GM12878 (cell line): ENCODE results near the gene SCN10A. TPM values are rescaled to one million over a fixed set of nuclear protein-coding genes. Genes with fewer than 3 reads are reported as not detected.

ENCODE experiments used
- ATAC-seq: fragments of 200-7000 bp; cut with Tn5 transposase; 3 replicates; pipeline ENCODE4 v1.9.1; 2020; ENCODE audit warnings: mild to moderate bottlenecking, moderate library complexity
- BruUV-seq: library from RNA; stranded (reverse); fragments of 400-500 nt; replicated peaks from 2 replicates; lab custom pipeline; 2021; lab: Mats Ljungman, UMichigan
- CTCF ChIA-PET: fragments of 300-600 bp; sonication (Branson Sonifier 250); formaldehyde crosslinking; extraction: SDS; loops from one replicate; lab custom pipeline; 2021; ENCODE audit warnings: inconsistent platforms; lab: Yijun Ruan, JAX
- POLR2A ChIA-PET: fragments of 350-600 bp; formaldehyde crosslinking; extraction: SDS; loops from one replicate; lab custom pipeline; 2021; ENCODE audit warnings: inconsistent platforms; lab: Charles Lee
- RAD21 ChIA-PET: fragments of 300-600 bp; sonication (Branson Sonifier 250); formaldehyde crosslinking; loops from one replicate; lab custom pipeline; 2023; ENCODE audit warnings: antibody characterized with exemption; ENCODE audit not compliant: unreplicated experiment; lab: Charles Lee
- SMC1A ChIA-PET: fragments of 300-600 bp; sonication (Branson Sonifier 250); formaldehyde crosslinking; loops from one replicate; lab custom pipeline; 2023; ENCODE audit not compliant: unreplicated experiment, uncharacterized antibody; lab: Charles Lee
- DNase-seq: peaks from one replicate; pipeline ENCODE4 v3.0.0-alpha.2; 2011; ENCODE audit warnings: low read depth, low spot score
- FAIRE-seq: peaks from 3 replicates; lab custom pipeline; 2011; peaks lifted over from hg19 to GRCh38; lab: Jason Lieb, UNC
- H2AFZ ChIP-seq: 2 replicates; pipeline ENCODE4 v1.6.0; 2011; ENCODE audit warnings: low read depth, low read length, control low read depth; ENCODE audit not compliant: control insufficient read depth
- H3K27ac ChIP-seq: 2 replicates; pipeline ENCODE4 v1.5.1; 2011; ENCODE audit warnings: control low read depth; ENCODE audit not compliant: control insufficient read depth, insufficient read depth
- H3K27me3 ChIP-seq, 2 experiments: replicated peaks in 1 of 2; 2 replicates each; pipeline versions ENCODE4 v1.6.0 to v1.6.1; 2011; ENCODE audit warnings: low read length in 1 of 2; ENCODE audit not compliant: control insufficient read depth in 2 of 2, insufficient read depth in 2 of 2
- H3K36me3 ChIP-seq, 2 experiments: 2 replicates each; pipeline ENCODE4 v1.5.1; 2011; ENCODE audit warnings: low read length in 1 of 2; ENCODE audit not compliant: control insufficient read depth in 2 of 2, insufficient read depth in 2 of 2
- H3K4me1 ChIP-seq: 2 replicates; pipeline ENCODE4 v1.6.1; 2011; ENCODE audit warnings: mild to moderate bottlenecking, low read length, moderate library complexity, mixed read lengths; ENCODE audit not compliant: control insufficient read depth, insufficient read depth
- H3K4me2 ChIP-seq: 2 replicates; pipeline ENCODE4 v1.6.0; 2011; ENCODE audit warnings: control low read depth; ENCODE audit not compliant: control insufficient read depth, insufficient read depth
- H3K4me3 ChIP-seq: fragments of 200-600 bp; sonication (generic); 2 replicates; pipeline ENCODE4 v1.5.1; 2016
- H3K79me2 ChIP-seq: 2 replicates; pipeline ENCODE4 v1.6.0; 2011; ENCODE audit warnings: low read length; ENCODE audit not compliant: control insufficient read depth, insufficient read depth
- H3K9ac ChIP-seq: 2 replicates; pipeline ENCODE4 v1.8.0; 2011; ENCODE audit warnings: low read length, control low read depth, mixed read lengths; ENCODE audit not compliant: control insufficient read depth, insufficient read depth
- H3K9me3 ChIP-seq: replicated peaks from 3 replicates; pipeline ENCODE4 v1.5.1; 2011; ENCODE audit warnings: mild to moderate bottlenecking, low read length; ENCODE audit not compliant: control insufficient read depth, insufficient read depth
- H4K20me1 ChIP-seq: 2 replicates; pipeline ENCODE4 v1.6.0; 2011; ENCODE audit not compliant: control insufficient read depth, insufficient read depth
- ATF7 ChIP-seq: fragments of 450-650 bp; IDR thresholded peaks from 2 replicates; pipeline ENCODE4 v1.6.1; 2016; ENCODE audit warnings: low read depth, mild to moderate bottlenecking
- BHLHE40 ChIP-seq, 2 experiments: fragments of 450-650 bp in 1 of 2; IDR thresholded peaks; 2 replicates each; pipeline ENCODE4 v1.6.1; 2011 to 2017; ENCODE audit warnings: low read depth in 2 of 2, borderline replicate concordance in 1 of 2, improper control_type of control experiment in 1 of 2, low read length in 1 of 2, mild to moderate bottlenecking in 1 of 2
- EP300 ChIP-seq, 2 experiments: fragments of 150-350 bp in 1 of 2; IDR thresholded peaks; 2 replicates each; pipeline ENCODE4 v1.6.1; 2011 to 2012; ENCODE audit warnings: low read depth in 2 of 2, low read length in 2 of 2, borderline replicate concordance in 1 of 2, improper control_type of control experiment in 1 of 2, inconsistent platforms in 1 of 2; ENCODE audit not compliant: control insufficient read depth in 1 of 2
- IRF4 ChIP-seq: IDR thresholded peaks from 2 replicates; pipeline ENCODE4 v1.6.1; 2011; ENCODE audit warnings: low read depth, low read length
- IRF5 ChIP-seq: fragments of 450-650 bp; IDR thresholded peaks from 2 replicates; pipeline ENCODE4 v1.6.1; 2017; ENCODE audit warnings: borderline replicate concordance
- MLLT1 ChIP-seq: fragments of 450-650 bp; IDR thresholded peaks from 2 replicates; pipeline ENCODE4 v1.6.1; 2016; ENCODE audit warnings: mild to moderate bottlenecking
- MYB ChIP-seq: fragments of 150-350 bp; IDR thresholded peaks from 2 replicates; pipeline ENCODE4 v1.6.1; 2014; ENCODE audit warnings: mild to moderate bottlenecking, low read depth, low read length, borderline replicate concordance
- NFYB ChIP-seq: IDR thresholded peaks from 2 replicates; pipeline ENCODE4 v1.6.1; 2011; ENCODE audit warnings: low read depth, mild to moderate bottlenecking, low read length, improper control_type of control experiment, moderate library complexity; ENCODE audit not compliant: insufficient read depth
- STAT1 ChIP-seq: fragments of 450-650 bp; conservative IDR thresholded peaks from 2 replicates; pipeline ENCODE4 v1.6.1; 2014; ENCODE audit warnings: antibody characterized with exemption, mild to moderate bottlenecking
- STAT3 ChIP-seq: IDR thresholded peaks from 2 replicates; pipeline ENCODE4 v1.6.1; 2011; ENCODE audit warnings: low read depth, low read length, improper control_type of control experiment
- TCF3 ChIP-seq: IDR thresholded peaks from 2 replicates; pipeline ENCODE4 v1.6.1; 2012; ENCODE audit warnings: low read depth, mild to moderate bottlenecking, low read length, borderline replicate concordance; ENCODE audit not compliant: insufficient read depth
- YBX1 ChIP-seq: fragments of 450-650 bp; IDR thresholded peaks from 2 replicates; pipeline ENCODE4 v1.6.1; 2016; ENCODE audit warnings: antibody characterized with exemption
- ZZZ3 ChIP-seq: IDR thresholded peaks from 2 replicates; pipeline ENCODE4 v1.6.1; 2011; ENCODE audit warnings: low read depth; ENCODE audit not compliant: control insufficient read depth, insufficient read length
- WGBS: methylation state at CpG from one replicate; pipeline ENCODE4 v1.1.6; 2016; ENCODE audit warnings: low lambda C conversion rate; ENCODE audit not compliant: insufficient replicate concordance, insufficient coverage; ENCODE audit errors: missing lambda C conversion rate; 5-methylcytosine and 5-hydroxymethylcytosine counted together
- in situ Hi-C: fragments of 300-500 bp; cut with MboI; formaldehyde crosslinking; loops from 9 replicates; pipeline ENCODE4 v1.14.3; 2018; ENCODE audit warnings: mixed read lengths
- intact Hi-C: fragments of 100-400 bp; cut with micrococcal nuclease; formaldehyde crosslinking; loops from one replicate; pipeline ENCODE4 v1.14.2; 2022; ENCODE audit not compliant: unreplicated experiment
- polyA plus RNA-seq, 11 experiments: library from polyadenylated mRNA; depleted of rRNA in 4 of 11; unstranded in 6 of 11; stranded (reverse) in 5 of 11; fragments of >200 nt; fragmentation: Nextera tagmentation in 4 of 11; fragmentation: Illumina TruSeq in 1 of 11; extraction: Ambion mirVana in 4 of 11; extraction: Trizol in 1 of 11; gene quantifications; 1 replicate in 1 of 11; 2 replicates in 10 of 11; pipeline versions ENCODE4 v1.2.1 to v1.2.3, GENCODE V29; 2011 to 2016; ENCODE audit warnings: inconsistent platforms in 2 of 11, missing spikeins in 2 of 11, low read depth in 1 of 11
- total RNA-seq, 4 experiments: library from RNA; depleted of rRNA in 3 of 4; stranded (reverse); fragments of >200 nt in 3 of 4; fragmentation: Illumina TruSeq in 1 of 4; extraction: Trizol in 1 of 4; gene quantifications; 2 replicates each; pipeline versions ENCODE4 v1.2.1 to v1.2.3, GENCODE V29; 2013 to 2021
- TF ChIP-seq, protein P1 (sequence below): fragments of 450-650 bp; IDR thresholded peaks from 2 replicates; pipeline ENCODE4 v1.6.1; 2018; ENCODE audit warnings: borderline replicate concordance, mild to moderate bottlenecking; ENCODE audit not compliant: partially characterized antibody

Gene SCN10A
- total and polyA plus RNA-seq, 10 of the 15 experiments (the other 5 are each of a cell fraction or from before 2014, with no cell fraction given), result not detected

DNA sequence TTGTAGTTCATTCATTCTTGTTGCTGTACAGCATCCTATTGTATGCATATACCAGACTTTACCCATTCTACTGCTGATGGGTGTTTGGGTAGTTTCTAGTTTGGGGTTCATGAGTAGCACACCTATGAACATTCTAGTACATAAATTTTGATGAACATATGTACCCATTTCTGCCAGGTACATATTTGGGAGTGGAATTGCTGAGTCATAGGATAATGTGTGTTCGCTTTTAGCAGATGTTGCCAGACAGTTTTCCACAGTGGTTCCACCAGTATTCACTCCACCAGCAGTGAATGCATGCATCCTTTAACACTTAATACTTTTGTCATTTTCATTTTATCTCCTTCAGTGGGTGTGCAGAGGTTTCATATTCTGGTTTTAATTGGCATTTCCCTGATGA, 163.1 kb downstream of the SCN10A start:
- 27% methylated on average over 1 of the region's 1 CpG for WGBS
- ChIA-PET RAD21 (interaction anchor here (2.5 kb wide), 1 partner anchor 156 kb away, joined by 10 read pairs; the partner anchor contains the start of gene EXOG), CTCF (interaction anchor here (0.7 to 3.6 kb wide), 4 partner anchors 10 to 156 kb away, joined by 4 to 100 read pairs (median 10); partner anchors contain the start of gene EXOG), POLR2A (no interaction called here), SMC1A (interaction anchor here (2.1 to 2.8 kb wide), 2 partner anchors 129 to 132 kb away, joined by 9 to 13 read pairs; no protein-coding TSS in a partner anchor)
- H3K27ac ChIP-seq, result no peak overlapping the region
- no peak overlapping the region for H3K9ac ChIP-seq
- 0 out of 2 replicates have a peak, but pooled peaks cover 2% of the 10 kb centered on the region for H4K20me1 ChIP-seq
- H3K79me2 ChIP-seq, result no peaks in the 10 kb centered on the region
- in situ Hi-C loops, result no loop called here
- FAIRE-seq (no peak), DNase-seq (no peak), ATAC-seq (no peak)
- TF ChIP-seq, protein P1, sequence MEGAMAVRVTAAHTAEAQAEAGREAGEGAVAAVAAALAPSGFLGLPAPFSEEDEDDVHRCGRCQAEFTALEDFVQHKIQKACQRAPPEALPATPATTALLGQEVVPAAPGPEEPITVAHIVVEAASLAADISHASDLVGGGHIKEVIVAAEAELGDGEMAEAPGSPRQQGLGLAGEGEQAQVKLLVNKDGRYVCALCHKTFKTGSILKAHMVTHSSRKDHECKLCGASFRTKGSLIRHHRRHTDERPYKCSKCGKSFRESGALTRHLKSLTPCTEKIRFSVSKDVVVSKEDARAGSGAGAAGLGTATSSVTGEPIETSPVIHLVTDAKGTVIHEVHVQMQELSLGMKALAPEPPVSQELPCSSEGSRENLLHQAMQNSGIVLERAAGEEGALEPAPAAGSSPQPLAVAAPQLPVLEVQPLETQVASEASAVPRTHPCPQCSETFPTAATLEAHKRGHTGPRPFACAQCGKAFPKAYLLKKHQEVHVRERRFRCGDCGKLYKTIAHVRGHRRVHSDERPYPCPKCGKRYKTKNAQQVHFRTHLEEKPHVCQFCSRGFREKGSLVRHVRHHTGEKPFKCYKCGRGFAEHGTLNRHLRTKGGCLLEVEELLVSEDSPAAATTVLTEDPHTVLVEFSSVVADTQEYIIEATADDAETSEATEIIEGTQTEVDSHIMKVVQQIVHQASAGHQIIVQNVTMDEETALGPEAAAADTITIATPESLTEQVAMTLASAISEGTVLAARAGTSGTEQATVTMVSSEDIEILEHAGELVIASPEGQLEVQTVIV, result no peak
- TF ChIP-seq IRF4 (no peak), MLLT1 (no peak), BHLHE40 (IDR thresholded peaks at IDR 0.05; ENCODE audit: borderline replicate concordance in 1 of 2, low read depth in 2 of 2, low read length in 1 of 2) (no peak), TCF3 (no peak), YBX1 (no peak), EP300 (IDR thresholded peaks at IDR 0.05; ENCODE audit: borderline replicate concordance in 1 of 2, control insufficient read depth in 1 of 2, low read depth in 2 of 2, low read length in 2 of 2) (no peak), ZZZ3 (no peak), ATF7 (no peak), NFYB (no peak), IRF5 (no peak), STAT1 (no peak), STAT3 (no peak), MYB (no peak)
- no TSS peak for BruUV-seq
- H3K9me3 ChIP-seq, result no peaks in the 10 kb centered on the region; the same call in 2 of the 3 replicates
- H3K27me3 ChIP-seq, result peaks cover 8 to 12% of the 10 kb centered on the region in 2 experiments; a peak in 3 of 4 replicates
- H2AFZ ChIP-seq, result no peak overlapping the region
- intact Hi-C loops, result loop anchor here (10.0 kb wide), 3 partner anchors 158 to 352 kb away; partner anchors contain the start of gene EXOG
- no peak overlapping the region for H3K4me2 ChIP-seq
- H3K4me1 ChIP-seq, result no peaks in the 10 kb centered on the region; the same call in 1 of the 2 replicates
- no peaks in the 10 kb centered on the region for H3K36me3 ChIP-seq
- H3K4me3 ChIP-seq, result no peak overlapping the region
